NCI-H2029 (cell line): ENCODE results near the gene ABTB2.
"Not testable (repeated sequence)": the region's sequence is repeated elsewhere in the genome, so short reads cannot be mapped to it uniquely, and the experiment has no call there.

ENCODE experiments used
- DNase-seq: peaks from one replicate; lab custom pipeline; 2025; lab: John Stamatoyannopoulos, UW

The ABTB2 gene

GRCh38 chr11:34185926-34186841, 171.6 kb downstream of the ABTB2 start:
- DNase-seq: no peak

DNA sequence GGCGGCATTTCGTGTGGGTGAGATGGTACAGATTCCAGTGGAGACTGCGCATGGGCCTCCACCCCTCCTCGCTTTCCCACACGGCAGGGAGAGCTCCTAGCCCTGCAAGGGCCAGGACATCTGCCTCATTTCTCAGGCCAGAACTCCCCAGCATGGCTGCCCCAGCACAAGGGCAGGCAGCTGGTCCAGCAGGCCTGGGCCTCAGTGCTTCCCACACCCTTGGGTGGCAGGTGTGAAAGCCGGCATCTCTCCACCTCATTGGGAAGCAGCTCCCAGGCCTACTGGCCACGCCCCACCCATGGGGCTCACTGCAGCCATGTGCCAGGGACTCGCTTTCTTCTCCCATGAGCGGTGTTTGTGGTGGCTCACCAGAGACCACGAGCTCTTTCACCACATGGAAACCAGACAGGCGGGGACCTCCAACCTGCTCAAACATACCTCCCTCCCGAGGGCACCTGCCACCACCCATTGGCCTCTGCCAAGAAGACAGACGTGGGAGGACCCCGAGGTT, 173.2 kb downstream of the ABTB2 start:
- DNase-seq: no peak

GRCh38 chr11:34183848-34184391, 173.9 kb downstream of the ABTB2 start:
- no peak for DNase-seq

DNA sequence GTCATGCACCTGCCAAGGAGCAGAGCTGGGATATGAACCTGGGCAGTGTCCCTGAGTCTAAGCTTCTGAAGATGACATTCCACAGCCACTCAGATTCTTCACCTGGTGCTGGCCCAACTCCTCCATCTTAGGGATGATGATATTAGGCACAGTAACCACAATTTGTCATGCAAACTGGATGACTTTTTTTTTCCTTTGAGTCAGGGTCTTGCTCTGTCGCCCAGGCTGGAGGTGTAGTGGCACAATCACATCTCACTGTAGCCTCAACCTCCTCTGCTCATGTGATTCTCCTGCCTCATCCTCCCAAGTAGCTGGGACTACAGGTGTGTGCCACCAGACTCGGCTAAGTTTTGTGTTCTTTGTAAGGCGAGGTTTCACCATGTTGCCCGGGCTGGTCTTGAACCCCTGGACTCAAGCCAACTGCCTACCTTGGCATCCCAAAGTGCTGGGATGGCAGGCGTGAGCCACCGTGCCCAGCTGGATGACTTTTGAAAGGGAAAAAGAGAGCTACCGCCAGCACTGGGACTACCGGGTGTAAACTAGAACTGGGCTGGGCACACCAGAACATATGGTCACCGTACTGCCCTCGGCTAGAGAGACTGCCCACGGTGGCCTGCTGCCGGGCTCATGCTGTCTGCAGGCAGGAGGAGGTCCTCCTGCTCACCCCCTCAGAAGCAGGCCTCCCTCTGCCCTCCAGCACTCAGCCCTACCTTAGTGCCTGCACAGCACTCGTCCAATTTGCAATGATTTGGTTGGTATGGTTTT, 174.7 kb downstream of the ABTB2 start:
- no peak for DNase-seq

DNA sequence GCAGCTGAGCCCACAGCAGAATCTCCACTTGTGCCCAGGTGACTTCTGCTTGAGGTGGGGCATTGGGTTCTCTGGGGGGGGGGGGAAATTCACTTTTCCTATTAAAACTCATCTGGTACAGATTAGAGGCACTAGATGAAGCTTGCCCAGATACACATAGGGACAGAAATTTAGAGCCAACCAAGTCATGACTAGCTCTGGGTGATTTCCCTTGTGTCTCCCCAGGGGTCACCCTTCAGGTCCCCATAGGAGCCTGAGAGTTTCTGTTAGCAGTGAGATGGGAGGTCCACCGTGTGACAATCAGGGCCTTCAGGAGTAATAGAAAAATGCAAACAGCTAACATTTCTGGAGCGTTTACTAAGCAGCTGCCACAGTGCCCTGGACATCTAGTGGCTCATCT, 175.4 kb downstream of the ABTB2 start:
- no peak for DNase-seq

DNA sequence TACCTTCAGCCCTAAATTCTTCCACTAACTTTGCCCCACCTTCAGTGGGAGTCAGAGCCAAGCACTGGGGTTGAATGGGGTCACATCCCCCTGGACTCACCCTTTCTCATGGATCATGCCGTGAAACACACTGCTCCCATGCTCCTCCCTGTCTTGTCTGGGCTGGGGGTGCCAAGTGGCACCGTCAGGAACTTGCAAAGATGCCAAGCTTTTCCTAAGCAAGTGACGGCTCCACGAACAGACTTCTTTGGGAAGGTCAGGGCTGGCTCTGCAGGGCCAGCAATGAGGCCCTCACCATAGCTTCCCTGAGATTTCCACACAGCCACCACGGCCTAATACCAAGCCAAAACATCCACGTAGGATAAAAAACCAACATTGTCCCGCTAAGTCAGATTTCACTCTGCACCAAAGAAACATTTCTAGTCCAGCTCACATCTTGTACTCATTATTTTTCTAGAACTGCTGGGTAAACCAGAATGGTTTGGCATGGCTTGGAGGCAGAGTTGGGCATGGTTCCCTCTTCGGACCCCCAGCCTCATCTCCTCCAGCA, 175.9 kb downstream of the ABTB2 start:
- no peak for DNase-seq

DNA sequence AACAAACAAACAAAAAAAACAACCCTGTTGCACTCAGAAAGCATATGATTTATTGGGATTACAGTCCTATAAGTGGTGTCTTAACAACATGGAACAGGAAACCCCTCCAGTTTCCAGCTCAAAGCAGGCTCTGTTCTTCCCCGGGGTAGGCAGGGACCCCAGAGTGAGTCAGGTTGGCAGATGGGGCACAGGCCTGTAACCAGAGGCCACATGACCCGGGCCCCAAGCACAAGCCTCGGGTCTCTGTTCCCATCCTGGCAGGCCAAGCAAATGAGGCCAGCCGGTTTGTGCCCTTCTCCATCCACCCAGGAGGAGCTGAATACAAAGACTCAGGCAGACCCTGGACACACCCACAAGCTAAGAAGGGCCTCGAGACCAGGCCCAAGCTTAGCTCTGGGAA, 176.6 kb downstream of the ABTB2 start:
- no peak for DNase-seq

- DNase-seq: not testable (repeated sequence)
Observed at GRCh38 chr11:34180814-34181165, 177.0 kb downstream of the ABTB2 start.

- no peak for DNase-seq
Observed at GRCh38 chr11:34180040-34180813, 177.6 kb downstream of the ABTB2 start.

DNA sequence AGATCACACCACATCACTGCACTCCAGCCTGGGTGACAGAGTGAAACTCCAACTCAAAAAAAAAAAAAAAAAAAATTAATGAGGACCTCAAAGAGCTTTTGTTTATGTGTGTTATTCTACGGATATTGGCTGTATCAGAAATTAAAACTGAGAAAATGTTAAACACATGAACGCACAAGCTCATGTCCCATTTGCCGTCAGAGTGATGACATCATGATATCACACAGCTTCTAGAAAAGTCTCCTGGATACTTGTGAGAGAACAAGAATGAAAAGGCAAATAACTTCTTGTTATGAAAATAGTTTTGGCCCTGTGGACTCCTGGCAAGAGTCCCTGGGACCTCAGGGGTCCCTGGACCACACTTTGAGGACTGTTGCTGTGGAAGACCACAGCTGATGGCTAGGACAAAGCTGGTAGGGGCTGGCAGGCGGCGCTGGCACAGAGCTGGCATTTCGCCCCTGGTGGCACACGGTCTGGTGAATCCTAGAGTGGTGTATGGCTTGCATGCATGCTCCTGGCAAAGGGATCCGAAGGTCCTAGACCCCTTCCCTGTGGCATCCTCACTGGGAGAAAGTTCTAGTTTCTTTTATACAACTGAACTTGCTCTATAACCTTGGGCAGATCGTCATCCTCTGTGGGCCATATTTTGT, 178.7 kb downstream of the ABTB2 start:
- DNase-seq: no peak

GRCh38 chr11:34178209-34178821, 179.5 kb downstream of the ABTB2 start:
- DNase-seq: no peak

- DNase-seq: peak; percentile 71
Observed at GRCh38 chr11:34176751-34177209, 181.0 kb downstream of the ABTB2 start.

GRCh38 chr11:34175284-34176019, 182.4 kb downstream of the ABTB2 start:
- DNase-seq: no peak

- DNase-seq: peak; percentile 47
Observed at GRCh38 chr11:34174412-34175041, 183.3 kb downstream of the ABTB2 start.

DNA sequence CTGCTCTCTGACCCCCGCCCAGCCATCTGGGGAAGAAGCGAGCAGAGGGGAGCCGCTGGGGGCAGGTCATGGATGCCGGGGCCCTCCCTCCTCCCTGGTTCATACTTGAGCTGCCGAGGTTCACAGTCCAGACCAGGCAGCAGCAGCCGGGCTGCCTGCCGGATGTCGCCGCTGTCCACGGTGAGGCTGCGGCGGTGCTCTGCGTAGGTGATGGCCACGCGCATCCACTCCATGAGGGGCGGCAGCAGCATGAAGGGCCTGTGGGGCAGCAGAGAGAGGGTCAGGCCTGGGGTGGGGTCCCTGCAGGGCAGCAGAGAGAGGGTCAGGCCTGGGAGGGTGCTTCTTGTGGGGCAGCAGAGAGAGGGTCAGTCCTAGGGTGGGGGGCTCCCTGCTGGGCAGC, 184.8 kb downstream of the ABTB2 start:
- no peak for DNase-seq

DNA sequence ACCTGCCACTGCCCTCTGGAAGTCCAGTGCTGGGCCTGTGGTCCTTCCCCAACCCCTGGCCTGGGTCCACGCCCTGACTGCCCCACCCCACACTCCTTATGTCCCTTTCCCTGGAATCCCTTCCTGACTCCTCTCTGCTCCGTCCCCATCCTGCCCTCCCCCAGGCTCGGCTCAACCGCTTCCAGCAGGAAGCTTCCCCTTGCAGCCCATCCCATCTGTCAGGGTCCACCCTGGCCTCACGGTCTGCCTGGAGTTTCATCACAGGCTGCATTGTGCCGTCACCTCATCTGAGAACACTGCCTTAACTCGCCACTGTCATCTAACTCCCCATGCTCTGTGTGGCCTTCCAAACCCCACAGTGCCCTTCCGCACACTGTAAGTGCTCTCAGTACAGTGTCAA, 188.1 kb downstream of the ABTB2 start:
- no peak for DNase-seq

DNA sequence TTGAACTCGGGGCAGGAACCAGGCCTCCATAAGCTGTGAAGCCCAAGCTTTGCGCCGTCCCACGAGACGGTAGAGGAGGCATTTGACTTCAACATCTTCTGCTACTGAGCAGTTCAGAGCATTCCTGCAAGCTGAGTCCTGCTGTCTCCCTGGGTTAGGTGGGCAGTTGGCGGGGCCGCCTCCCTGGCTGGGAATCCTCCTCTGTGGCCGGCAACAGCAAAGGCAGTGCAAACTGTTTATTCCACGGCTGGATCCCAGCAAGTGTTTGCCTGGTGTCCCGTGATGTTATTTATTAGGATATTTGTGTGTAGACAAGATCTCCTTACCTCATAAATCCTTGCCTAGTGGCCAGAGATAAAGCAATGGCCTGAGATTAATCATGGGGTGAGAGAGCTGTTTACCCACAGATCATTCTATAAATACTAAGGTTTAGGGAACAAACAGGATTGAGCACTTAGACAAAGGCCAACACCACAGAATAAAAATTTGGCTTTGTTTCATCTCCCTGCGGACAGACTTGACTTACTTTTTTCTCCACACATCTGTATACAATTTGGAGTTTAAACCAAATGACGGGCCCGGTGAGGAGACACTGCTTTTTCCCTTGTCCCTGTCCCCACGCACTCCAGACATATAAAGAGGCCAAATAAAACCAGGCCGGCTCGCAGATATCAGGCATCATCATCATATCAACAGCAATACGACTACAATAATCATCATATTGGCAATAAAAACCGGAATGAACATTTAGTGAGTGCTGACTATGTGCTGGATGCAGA, 189.0 kb downstream of the ABTB2 start:
- no peak for DNase-seq

GRCh38 chr11:34167961-34168360, 189.8 kb downstream of the ABTB2 start:
- DNase-seq: no peak
